ENCODE data around the gene CECR2.

- TF ChIP-seq EP300 (IDR thresholded peaks at IDR 0.05), result no peak
- no peak for TF ChIP-seq POLR2AphosphoS5 (IDR thresholded peaks at IDR 0.05)
- TF ChIP-seq, protein P1, sequence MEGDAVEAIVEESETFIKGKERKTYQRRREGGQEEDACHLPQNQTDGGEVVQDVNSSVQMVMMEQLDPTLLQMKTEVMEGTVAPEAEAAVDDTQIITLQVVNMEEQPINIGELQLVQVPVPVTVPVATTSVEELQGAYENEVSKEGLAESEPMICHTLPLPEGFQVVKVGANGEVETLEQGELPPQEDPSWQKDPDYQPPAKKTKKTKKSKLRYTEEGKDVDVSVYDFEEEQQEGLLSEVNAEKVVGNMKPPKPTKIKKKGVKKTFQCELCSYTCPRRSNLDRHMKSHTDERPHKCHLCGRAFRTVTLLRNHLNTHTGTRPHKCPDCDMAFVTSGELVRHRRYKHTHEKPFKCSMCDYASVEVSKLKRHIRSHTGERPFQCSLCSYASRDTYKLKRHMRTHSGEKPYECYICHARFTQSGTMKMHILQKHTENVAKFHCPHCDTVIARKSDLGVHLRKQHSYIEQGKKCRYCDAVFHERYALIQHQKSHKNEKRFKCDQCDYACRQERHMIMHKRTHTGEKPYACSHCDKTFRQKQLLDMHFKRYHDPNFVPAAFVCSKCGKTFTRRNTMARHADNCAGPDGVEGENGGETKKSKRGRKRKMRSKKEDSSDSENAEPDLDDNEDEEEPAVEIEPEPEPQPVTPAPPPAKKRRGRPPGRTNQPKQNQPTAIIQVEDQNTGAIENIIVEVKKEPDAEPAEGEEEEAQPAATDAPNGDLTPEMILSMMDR (IDR thresholded peaks at IDR 0.05), result no peak
Observed at GRCh38 chr22:17451316-17451715, 82.1 kb downstream of the CECR2 start.

Data from upper lobe of left lung (tissue), 4 donors.